Measurements from ENCODE around the gene SLC4A1.

DNA sequence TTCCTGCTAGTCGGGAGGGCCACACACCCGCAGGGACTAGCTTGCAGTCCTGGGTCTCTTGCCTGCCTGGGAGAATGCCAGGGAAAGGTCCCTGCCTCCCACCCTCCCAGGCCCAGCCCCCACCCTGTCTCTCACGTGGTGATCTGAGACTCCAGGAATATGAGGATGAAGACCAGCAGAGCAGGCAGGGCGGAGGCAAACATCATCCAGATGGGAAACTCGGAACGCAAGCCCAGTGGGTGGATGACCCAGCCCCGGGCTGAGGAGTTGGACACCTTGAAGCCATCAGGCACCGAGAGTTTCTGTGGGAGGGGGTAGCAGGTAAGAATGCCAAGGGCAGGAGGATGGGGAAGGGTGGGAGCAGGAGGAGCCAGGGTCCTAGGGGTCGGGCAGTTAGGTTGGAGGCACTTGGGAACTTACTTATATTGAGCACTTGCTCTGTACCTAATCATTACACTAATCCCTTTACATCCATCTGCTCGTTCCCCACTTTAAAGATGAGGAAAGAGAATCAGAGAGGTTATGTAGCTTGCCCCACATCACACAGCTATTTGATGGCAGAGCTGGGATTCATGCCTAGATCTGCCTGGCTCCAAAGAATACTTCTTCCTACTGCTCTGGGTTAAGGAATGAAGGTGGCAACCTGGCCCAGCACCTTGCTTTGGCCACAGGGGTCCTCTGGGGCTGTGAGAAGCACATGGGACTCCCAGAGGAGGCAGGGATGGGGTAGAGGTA lies 13.4 kb downstream of the SLC4A1 start:
- TF ChIP-seq POLR2AphosphoS5 (IDR thresholded peaks at IDR 0.05) = no peak
- TF ChIP-seq, protein P1, sequence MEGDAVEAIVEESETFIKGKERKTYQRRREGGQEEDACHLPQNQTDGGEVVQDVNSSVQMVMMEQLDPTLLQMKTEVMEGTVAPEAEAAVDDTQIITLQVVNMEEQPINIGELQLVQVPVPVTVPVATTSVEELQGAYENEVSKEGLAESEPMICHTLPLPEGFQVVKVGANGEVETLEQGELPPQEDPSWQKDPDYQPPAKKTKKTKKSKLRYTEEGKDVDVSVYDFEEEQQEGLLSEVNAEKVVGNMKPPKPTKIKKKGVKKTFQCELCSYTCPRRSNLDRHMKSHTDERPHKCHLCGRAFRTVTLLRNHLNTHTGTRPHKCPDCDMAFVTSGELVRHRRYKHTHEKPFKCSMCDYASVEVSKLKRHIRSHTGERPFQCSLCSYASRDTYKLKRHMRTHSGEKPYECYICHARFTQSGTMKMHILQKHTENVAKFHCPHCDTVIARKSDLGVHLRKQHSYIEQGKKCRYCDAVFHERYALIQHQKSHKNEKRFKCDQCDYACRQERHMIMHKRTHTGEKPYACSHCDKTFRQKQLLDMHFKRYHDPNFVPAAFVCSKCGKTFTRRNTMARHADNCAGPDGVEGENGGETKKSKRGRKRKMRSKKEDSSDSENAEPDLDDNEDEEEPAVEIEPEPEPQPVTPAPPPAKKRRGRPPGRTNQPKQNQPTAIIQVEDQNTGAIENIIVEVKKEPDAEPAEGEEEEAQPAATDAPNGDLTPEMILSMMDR (IDR thresholded peaks at IDR 0.05 in 8 of 11, conservative IDR thresholded peaks at IDR 0.05 in 3 of 11) = no peak

Data from spleen (tissue), 7 donors.